Activated T-cell treated with anti-CD3 and anti-CD28 coated beads, Interleukin-2, amount 50 U/mL, for 4 hours (primary cell): ENCODE data around the gene POLR3A. TPM values are rescaled to one million over a fixed set of nuclear protein-coding genes. Genes with fewer than 3 reads are reported as not detected.
"Not testable (repeated sequence)": the region's sequence is repeated elsewhere in the genome, so short reads cannot be mapped to it uniquely, and the experiment has no call there.

Experiments
- ATAC-seq, 2 donors: fragments of 200-7000 bp; cut with Tn5 transposase; one replicate each; pipeline ENCODE4 v1.10.0; 2021
- DNase-seq: peaks from one replicate; pipeline ENCODE4 v3.0.0-alpha.2; 2020
- H3K27me3 Mint-ChIP-seq: one replicate; pipeline ENCODE4 v1.8.0; 2021; ENCODE audit warnings: low read depth, mixed read lengths
- H3K36me3 Mint-ChIP-seq: one replicate; pipeline ENCODE4 v1.8.0; 2022; ENCODE audit warnings: mixed read lengths; ENCODE audit not compliant: insufficient read depth
- H3K4me1 Mint-ChIP-seq: one replicate; pipeline ENCODE4 v1.8.0; 2021; ENCODE audit warnings: low read depth, mixed read lengths
- H3K4me3 Mint-ChIP-seq: one replicate; pipeline ENCODE4 v1.8.0; 2021; ENCODE audit warnings: mild to moderate bottlenecking, moderate library complexity, mixed read lengths
- H3K9me3 Mint-ChIP-seq: one replicate; pipeline ENCODE4 v1.8.0; 2021; ENCODE audit warnings: mixed read lengths
- total RNA-seq, 3 donors: library from RNA; stranded (reverse); gene quantifications; one replicate each; pipeline ENCODE4 v1.2.1, GENCODE V29; 2021

Gene POLR3A
- 10 to 100 TPM; 30.7 to 33.7 (median 31.0) TPM for total RNA-seq

DNA sequence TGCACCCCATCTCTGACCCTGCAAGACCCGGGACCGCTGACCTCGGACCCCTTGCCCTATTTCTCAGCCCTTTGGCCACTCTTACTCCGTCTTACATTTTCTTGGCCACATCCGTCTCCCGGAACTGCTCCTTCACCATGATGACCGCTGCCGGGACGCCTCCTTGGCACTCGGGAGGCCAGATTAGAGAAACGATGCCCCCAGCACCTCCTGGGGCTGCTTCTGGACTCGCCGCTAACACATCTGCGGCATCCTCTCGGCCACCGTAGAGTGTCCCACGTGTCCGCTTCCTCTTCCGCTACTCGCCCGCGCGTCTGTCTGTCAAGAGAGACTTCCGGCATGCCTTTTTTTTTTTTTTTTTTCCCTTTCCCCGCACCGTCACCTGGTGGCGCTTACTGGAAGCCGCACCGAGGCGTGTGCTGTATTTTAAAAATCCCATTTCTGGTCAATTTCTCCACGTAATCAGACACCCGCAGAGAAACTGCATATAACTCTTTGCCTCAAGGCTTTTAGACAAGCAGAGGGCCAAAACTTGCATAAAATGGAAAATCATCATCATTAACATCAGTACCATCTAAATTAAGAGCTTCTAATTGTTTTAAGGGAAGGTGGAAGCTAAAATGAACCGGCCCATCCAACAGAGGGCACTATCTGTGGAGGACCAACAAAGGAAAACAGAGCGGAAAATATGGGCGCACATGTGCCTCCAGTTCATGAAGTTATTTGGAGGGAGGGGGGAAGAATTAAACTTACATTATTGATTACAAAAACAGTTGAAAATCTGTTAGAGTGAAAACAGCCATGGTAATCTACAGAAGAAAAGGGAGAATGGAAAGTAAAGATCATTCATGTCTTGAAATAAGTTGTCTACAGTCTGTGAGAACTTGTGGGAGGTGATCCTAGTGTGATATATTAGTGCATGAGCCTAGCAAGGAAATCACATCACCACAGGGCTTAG lies at the start of gene POLR3A:
TSS of gene POLR3A (minus strand) at position 247 of the 958 bp plus-strand sequence. CDS start at position 139, 108 bp downstream.
- H3K4me3 Mint-ChIP-seq: peak within 1 kb of the TSS; percentile 100
- ATAC-seq (peak; percentile 52 to 63), DNase-seq (peak; percentile 90)
- no peaks in the 10 kb centered on the region for H3K9me3 Mint-ChIP-seq
- H3K27me3 Mint-ChIP-seq: no peaks in the 10 kb centered on the region
- peaks cover 32% of the 10 kb centered on the region for H3K36me3 Mint-ChIP-seq
- peaks cover 36% of the 10 kb centered on the region for H3K4me1 Mint-ChIP-seq

DNA sequence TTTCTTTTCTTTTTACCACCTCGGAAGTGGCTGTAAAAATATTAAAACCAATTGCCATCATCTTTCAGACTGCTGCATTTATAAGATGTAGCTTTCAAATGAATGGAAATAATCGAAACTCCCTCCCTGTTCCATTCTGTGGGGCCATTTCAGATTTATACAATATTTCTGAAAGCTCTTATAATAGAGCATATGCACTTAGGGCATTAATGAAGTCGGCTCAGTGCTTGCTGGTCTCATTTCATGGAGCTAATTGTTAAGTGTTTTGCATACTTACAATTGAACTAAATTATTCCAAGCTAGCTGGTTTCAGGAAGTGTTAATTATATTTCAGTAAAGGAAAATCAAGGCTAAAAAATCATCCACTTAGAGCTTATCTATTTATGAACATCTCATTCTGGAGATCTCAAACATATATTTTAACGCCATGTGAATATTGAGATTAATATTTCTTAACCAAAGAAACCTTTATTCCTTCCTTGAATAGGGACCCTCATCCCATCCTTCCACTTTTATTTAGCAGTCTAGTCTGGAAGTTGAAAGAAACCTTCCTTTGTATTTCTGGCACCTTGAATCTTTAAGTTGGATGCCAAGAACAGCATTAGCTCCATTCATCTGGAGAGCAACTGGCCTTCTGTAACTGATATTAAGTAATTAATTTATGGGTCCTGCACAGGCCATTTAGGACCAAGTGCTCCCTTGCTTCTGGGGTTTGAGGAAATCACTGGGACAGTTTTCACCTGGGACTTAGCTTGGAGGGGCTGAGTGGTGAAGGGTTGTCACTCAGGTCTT lies 49.4 kb upstream of the POLR3A start:
- no peaks in the 10 kb centered on the region for H3K4me1 Mint-ChIP-seq
- H3K36me3 Mint-ChIP-seq: peaks cover 2% of the 10 kb centered on the region
- peaks cover 5% of the 10 kb centered on the region for H3K9me3 Mint-ChIP-seq
- H3K27me3 Mint-ChIP-seq: peaks cover 2% of the 10 kb centered on the region
- no peak for ATAC-seq
- H3K4me3 Mint-ChIP-seq: no peak overlapping the region
- no peak for DNase-seq

DNA sequence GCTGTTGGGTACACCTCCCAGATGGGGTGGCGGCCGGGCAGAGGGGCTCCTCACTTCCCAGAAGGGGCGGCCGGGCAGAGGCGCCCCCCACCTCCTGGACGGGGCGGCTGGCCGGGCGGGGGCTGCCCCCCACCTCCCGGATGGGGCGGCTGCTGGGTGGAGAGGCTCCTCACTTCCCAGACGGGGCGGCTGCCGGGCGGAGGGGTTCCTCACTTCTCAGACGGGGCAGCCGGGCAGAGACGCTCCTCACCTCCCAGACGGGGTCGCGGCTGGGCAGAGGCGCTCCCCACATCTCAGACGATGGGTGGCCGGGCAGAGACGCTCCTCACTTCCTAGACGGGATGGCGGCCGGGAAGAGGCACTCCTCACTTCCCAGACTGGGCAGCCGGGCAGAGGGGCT lies 46.5 kb upstream of the POLR3A start:
- not testable (repeated sequence) for H3K9me3 Mint-ChIP-seq, H3K27me3 Mint-ChIP-seq, H3K36me3 Mint-ChIP-seq, ATAC-seq, H3K4me3 Mint-ChIP-seq, H3K4me1 Mint-ChIP-seq, DNase-seq

DNA sequence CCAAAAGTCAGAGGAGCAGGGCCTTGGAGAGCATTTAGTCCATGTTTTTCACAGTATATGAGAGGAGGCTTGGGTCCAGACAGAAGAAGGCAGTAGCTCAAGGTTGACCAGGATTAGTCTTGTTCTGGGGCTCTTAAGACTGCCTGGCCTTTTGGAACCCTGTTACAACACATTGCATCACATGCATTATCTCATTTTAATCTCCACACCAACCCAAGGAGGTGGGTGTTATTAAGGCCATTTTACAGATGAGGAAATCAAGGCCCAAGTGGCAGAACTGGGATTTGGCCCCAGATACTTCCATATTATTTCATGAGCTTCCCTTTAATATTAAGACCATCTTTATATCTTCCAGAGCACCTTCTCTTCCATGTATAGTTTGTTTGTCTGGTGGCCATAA lies 43.2 kb upstream of the POLR3A start:
- Mint-ChIP-seq H3K36me3 (peaks cover 2% of the 10 kb centered on the region), H3K27me3 (no peaks in the 10 kb centered on the region), H3K9me3 (peaks cover 5% of the 10 kb centered on the region), H3K4me1 (no peaks in the 10 kb centered on the region), H3K4me3 (no peak overlapping the region)
- ATAC-seq (no peak), DNase-seq (no peak)

DNA sequence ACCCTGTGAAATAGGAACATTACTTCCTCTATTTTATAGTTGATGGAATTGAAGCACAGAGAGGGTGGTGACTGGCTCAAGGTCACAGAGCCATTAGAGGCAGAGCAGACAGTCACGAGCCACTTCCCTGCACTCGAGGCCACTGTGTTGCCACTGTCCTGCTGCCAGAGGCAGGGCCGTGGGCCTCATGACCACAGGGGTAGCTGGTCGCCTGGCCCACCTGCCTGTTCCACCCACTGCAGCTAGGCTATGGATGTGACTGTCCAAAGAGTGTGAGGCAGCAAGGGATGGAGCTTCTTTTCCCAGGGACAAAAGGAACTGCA lies 42.5 kb upstream of the POLR3A start:
- H3K4me1 Mint-ChIP-seq: no peaks in the 10 kb centered on the region
- peaks cover 5% of the 10 kb centered on the region for H3K9me3 Mint-ChIP-seq
- ATAC-seq (no peak), DNase-seq (no peak)
- H3K36me3 Mint-ChIP-seq: peaks cover 2% of the 10 kb centered on the region
- H3K4me3 Mint-ChIP-seq: no peak overlapping the region
- no peaks in the 10 kb centered on the region for H3K27me3 Mint-ChIP-seq

DNA sequence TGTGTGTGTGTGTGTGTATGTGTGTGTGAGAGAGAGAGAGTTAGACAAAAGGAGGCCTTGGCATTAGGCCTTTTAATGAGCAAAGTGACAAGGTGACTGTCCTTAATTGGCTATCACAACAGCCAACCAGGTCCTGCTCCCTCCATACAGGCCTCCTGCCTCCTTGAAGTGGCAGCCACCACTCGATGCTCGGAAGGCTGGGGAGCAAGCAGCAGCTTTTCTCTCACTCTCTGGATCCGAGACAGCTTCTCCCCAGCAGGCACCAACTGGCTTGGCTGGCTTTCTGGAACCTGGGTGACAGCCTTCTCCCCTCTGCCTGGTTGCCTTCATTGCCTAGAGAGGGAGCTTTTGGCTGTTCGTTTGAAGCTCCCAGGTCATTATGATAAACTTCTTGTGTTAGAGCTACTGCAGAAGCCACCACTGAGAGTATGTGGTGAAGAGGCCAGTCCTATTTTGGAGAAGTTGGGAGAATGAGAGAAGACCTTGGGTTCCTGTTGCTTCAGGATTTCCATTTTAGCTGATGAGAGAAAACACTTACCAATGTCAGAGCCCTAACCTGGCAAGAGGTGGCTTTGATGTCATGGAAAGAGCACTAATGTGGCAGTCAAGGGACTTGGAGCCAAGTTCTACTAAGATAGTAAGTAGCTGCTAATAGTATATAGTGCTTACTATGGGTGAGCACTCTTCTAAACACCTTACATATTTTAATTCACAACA lies 42.0 kb upstream of the POLR3A start:
- Mint-ChIP-seq H3K27me3 (no peaks in the 10 kb centered on the region), H3K4me3 (no peak overlapping the region), H3K4me1 (no peaks in the 10 kb centered on the region), H3K36me3 (peaks cover 2% of the 10 kb centered on the region), H3K9me3 (peaks cover 5% of the 10 kb centered on the region)
- no peak for DNase-seq
- ATAC-seq: no peak

DNA sequence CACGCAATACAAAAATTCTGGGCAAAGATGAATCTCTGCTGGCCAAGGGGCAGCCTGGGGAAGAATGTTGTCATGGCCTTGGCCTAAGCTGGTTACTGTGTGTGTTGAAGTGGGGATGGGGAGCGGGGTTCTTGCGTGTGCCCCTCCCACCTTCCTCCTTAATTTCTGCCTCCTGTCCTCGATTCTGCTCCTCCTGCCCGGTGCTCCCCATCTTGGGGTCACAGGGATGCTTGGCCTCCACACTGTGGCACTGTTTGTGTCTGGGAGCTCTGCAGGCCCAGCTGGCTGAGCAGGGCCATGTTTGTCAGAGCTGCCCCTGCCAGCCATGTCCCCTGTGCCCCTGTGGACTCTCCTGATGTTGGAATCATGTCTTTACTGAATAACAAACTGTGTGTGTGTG lies 41.4 kb upstream of the POLR3A start:
- Mint-ChIP-seq H3K4me1 (no peaks in the 10 kb centered on the region), H3K27me3 (no peaks in the 10 kb centered on the region), H3K36me3 (peaks cover 2% of the 10 kb centered on the region), H3K4me3 (no peak overlapping the region), H3K9me3 (peaks cover 5% of the 10 kb centered on the region)
- no peak for DNase-seq
- no peak for ATAC-seq

DNA sequence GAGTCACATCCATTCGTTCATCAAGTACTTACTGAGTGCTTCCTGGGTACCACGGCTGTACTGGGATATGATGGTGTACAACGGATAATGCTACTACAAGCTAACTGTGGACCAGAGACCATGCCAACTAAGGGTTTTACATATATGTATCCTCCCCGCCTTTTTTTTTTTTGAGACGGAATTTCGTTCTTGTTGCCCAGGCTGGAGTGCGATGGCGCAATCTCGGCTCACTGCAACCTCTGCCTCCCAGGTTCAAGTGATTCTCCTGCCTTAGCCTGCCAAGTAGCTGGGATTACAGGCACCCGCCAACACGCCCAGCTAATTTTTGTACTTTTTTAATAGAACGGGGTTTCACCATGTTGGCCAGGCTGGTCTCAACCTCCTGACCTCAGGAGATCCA lies 40.7 kb upstream of the POLR3A start:
- not testable (repeated sequence) for H3K9me3 Mint-ChIP-seq, H3K27me3 Mint-ChIP-seq, H3K4me1 Mint-ChIP-seq, ATAC-seq, H3K36me3 Mint-ChIP-seq, DNase-seq, H3K4me3 Mint-ChIP-seq

DNA sequence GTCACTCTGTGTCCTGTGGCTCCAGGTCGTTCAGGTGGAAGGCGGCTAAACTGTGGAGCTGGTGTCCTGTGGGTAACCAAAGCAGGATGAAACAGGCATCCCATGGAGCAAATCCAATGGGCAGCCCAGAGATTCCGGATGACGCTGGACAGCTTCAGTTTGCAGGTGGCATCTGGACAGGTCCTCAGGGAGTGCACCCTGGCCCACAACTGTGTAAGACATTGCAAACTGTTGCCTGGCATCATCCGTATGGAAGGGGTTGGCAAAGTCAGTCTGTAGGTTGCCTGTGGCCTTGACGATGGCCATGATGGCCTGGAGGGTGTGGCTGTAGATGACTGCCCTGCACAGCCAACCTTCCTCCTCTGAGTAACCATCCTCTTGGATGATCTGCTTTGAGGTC lies 39.8 kb upstream of the POLR3A start:
- H3K4me3 Mint-ChIP-seq: no peak overlapping the region
- H3K27me3 Mint-ChIP-seq: no peaks in the 10 kb centered on the region
- no peak for ATAC-seq
- DNase-seq: no peak
- peaks cover 2% of the 10 kb centered on the region for H3K9me3 Mint-ChIP-seq
- H3K4me1 Mint-ChIP-seq: no peaks in the 10 kb centered on the region
- H3K36me3 Mint-ChIP-seq: no peaks in the 10 kb centered on the region

DNA sequence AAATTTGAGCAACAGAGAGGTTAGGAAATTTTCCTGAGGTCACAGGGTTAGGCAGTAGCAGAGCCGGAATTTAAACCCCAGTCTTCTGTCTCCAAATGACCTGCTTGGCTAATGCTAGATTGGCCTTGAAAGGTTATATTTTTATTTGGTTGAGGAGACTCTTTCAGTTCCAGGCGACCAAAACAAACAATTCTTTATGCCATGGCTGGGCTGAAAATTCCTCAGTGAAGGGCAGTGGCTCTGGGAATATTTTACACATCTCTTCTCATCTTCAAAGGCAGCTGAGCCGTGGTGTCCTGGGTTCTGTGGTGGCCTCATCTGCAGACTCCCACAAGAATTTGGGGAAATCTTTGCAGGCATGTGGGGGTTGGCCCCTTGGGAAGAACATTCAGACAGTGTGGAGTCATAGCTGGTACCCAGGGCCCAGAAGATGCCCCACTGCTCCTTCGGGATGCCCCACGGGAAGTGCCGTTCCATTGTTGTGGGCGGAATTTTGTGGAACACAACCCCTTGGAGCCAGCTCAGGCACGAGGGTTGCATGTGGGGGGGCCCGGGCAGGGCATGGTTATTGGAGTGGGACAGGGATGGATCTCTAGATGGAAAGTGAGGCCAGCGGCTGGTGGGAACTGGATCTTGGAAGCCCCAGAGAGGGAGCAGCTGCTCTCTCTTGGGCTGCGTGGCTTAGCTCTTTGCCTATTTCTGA lies 37.6 kb upstream of the POLR3A start:
- DNase-seq (no peak), ATAC-seq (no peak)
- no peak overlapping the region for H3K4me3 Mint-ChIP-seq
- peaks cover 4% of the 10 kb centered on the region for H3K4me1 Mint-ChIP-seq
- H3K27me3 Mint-ChIP-seq: no peaks in the 10 kb centered on the region
- H3K9me3 Mint-ChIP-seq: no peaks in the 10 kb centered on the region
- H3K36me3 Mint-ChIP-seq: no peaks in the 10 kb centered on the region

DNA sequence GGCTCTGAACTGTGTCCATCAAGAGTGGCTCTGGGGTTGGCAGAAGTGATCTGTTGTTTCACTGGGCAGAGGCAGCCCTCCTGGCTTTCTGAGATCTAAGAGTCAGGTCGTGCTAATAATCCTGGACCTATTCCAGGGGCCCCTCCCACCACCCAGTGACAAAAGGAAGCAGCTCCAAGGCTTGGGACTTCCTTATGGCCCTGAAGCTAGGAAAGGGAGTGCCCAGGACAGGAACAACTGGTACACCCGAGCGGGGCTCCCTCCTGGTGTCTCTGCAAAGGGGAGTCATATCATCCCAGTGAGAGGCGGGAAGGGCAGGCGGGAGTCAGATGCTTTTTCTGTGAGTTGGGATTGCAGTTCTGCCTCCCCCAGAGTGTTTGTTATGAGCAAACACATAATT lies 36.7 kb upstream of the POLR3A start:
- H3K4me1 Mint-ChIP-seq: peaks cover 4% of the 10 kb centered on the region
- no peaks in the 10 kb centered on the region for H3K36me3 Mint-ChIP-seq
- H3K27me3 Mint-ChIP-seq: no peaks in the 10 kb centered on the region
- DNase-seq: no peak
- ATAC-seq: no peak
- H3K4me3 Mint-ChIP-seq: no peak overlapping the region
- no peaks in the 10 kb centered on the region for H3K9me3 Mint-ChIP-seq

DNA sequence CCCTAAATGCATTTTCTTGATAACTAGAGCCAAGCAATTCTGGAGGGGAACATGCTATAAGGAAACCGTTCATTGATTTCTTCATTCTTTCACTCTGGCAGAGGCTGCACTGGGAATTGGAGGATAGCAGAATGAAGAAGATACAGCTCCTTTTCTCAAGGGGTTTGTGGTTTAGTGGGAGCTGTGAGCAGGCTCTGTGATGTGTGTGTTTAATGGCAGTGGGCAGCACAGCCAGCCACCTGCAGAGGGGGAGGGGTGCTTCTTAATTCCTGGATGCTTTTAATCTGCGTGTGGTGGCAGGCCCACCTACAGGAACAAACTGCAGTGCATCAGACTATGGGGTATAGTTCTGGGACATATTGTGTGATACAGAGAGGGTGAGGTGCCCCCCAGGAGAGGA lies 36.3 kb upstream of the POLR3A start:
- ATAC-seq (no peak), DNase-seq (no peak)
- Mint-ChIP-seq H3K9me3 (no peaks in the 10 kb centered on the region), H3K27me3 (no peaks in the 10 kb centered on the region), H3K4me3 (no peak overlapping the region), H3K4me1 (peaks cover 4% of the 10 kb centered on the region), H3K36me3 (no peaks in the 10 kb centered on the region)

DNA sequence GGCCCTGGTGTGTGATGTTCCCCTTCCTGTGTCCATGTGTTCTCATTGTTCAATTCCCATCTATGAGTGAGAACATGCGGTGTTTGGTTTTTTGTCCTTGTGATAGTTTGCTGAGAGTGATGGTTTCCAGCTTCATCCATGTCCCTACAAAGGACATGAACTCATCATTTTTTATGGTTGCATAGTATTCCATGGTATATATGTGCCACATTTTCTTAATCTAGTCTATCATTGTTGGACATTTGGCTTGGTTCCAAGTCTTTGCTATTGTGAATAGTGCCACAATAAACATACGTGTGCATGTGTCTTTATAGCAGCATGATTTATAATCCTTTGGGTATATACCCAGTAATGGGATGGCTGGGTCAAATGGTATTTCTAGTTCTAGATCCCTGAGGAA lies 35.6 kb upstream of the POLR3A start:
- not testable (repeated sequence) for ATAC-seq, H3K4me3 Mint-ChIP-seq, H3K27me3 Mint-ChIP-seq, DNase-seq, H3K9me3 Mint-ChIP-seq, H3K36me3 Mint-ChIP-seq, H3K4me1 Mint-ChIP-seq

DNA sequence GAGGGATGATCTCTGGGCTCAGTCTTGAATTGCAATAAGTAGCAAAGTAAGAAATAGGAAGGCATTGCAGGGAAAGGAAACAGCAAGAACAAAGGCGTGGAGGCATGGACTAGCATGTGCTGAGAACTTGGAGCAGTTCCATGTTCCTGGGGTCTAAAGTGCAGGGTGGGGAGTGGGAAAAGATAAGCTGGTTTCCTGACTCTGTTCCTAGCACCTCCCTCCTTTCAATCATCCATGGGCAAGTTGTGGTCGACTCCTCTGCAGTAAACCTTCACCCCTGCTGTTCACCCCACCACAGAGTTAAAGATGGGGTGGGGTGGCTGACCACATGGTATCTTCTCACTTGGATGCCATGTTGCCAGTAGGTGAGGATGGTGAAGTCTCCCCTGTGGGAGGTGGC lies 33.9 kb upstream of the POLR3A start:
- Mint-ChIP-seq H3K4me3 (no peak overlapping the region), H3K4me1 (peaks cover 4% of the 10 kb centered on the region), H3K9me3 (no peaks in the 10 kb centered on the region), H3K36me3 (no peaks in the 10 kb centered on the region), H3K27me3 (no peaks in the 10 kb centered on the region)
- ATAC-seq (no peak), DNase-seq (no peak)
